Activated T-helper 1 cell treated with Interleukin-2 at 50 U/mL for 16 hours (primary cell): ENCODE results near the gene HPGDS.

Source experiments
- DNase-seq: peaks from one replicate; pipeline ENCODE4 v3.0.0-alpha.2; 2020; ENCODE audit warnings: low read depth

HPGDS gene

GRCh38 chr4:94251094-94251493, 91.5 kb downstream of the HPGDS start:
- no peak for DNase-seq
